ENCODE results near the gene REPS1.
"Not testable (repeated sequence)": the region's sequence is repeated elsewhere in the genome, so short reads cannot be mapped to it uniquely, and the experiment has no call there.

REPS1 gene

DNA sequence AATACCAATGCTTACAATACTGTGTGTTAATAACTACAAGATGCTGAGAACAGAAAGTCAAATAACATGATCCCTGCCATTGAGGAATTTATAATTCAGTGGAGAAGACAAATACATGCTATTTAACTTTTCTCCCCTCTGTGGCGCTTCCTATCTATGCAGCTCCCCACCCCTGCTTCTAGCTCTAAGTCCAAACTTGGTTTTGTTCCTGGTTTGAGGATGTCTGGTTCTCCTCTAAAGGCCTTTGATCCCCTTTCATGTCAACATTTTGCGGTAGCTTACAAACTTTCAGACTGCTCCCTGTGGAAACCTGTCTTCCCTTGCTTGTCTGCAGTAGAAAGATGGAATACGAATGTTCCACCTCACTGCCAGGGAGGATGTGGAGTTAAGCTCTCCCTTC lies 18.4 kb upstream of the REPS1 start:
- DNase-seq, result no peak

DNA sequence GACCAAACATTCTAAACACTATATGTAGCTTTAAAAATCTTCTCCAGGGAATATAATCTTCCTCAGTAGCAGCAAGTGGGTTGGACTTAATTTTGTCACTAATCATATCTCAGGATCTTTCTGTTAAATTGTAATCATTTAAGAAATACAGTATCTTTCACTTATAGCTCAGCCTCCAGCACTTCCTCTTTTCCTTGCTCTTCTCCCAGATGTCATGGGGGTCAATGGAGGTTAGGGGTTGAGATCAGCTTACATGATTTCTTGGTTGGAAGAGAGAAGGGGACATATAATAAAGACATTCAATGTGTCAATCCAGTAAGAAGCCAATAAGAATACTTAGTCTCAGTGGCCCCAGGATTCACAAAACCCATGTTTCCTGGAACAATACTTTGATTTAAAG lies 15.7 kb upstream of the REPS1 start:
- DNase-seq, result no peak

DNA sequence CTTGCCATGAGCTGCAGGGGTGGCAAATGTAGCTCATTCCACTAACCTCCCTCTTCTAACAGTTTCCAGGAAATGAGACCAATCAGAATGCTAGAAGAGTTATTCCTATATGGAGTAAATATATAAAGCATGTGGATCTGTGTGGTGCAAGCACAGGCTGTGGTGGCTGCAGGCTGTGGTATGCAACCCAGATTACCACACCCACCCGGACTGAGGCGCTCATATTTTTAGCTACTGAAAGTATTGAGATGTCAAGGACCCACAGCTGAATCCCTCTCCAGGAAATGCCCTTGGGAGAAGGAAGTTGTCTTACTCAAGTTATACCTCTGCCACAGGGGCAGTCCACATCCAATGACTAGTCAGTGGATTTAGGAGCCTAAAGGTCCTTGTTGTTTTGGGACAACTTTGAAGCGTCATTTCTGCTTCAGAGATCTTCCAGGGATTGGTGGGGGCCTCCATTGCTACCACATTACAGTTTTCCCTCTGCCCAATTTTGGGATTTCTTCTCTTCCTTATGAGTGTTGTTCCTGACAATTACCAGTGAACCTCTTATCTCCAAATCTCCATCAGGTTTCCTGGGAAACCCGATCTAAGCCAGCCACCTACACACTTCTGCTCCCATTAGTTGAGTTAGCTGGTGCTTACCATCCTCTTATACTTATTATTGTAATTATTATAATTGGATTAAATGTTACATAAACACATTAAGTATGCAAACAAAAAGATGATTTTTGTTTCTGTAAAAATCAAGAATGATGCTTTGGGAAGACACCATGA lies 12.1 kb upstream of the REPS1 start:
- DNase-seq, result peak; percentile 58

DNA sequence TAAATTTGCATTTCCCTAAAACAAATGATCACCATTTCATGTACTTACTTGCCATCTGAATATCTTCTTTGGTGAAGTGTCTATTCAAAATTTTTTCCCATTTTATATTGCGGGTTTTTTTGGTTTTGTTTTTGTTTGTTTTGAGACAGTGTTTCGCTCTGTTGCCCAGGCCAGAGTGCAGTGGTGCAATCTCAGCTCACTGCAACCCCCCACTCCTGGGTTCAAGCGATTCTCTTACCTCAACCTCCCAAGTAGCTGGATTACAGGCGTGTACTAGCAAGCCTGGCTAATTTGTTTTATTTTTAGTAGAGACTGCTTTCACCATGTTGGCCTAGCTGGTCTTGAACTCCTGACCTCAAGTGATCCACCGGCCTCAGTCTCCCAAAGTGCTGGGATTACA lies 9.1 kb upstream of the REPS1 start:
- DNase-seq, result no peak

DNA sequence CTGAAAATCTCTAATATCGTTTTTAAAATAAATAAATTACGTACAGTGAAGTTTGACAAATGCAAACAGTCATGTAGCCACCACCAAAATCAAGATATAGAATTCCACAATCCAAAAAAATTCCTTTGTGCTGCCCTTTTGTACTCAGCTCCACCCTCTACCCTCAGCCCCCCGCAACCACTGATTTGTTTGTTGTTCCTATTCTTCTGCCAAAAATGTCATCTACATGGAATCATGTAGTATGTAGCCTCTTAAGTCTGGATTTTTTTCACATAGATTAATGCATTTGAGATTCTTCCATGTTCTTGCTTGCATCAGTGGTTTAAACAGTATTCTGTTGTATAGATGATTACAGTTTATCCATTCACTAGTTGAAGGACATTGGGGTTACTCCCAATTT lies 8.5 kb upstream of the REPS1 start:
- DNase-seq, result no peak

DNA sequence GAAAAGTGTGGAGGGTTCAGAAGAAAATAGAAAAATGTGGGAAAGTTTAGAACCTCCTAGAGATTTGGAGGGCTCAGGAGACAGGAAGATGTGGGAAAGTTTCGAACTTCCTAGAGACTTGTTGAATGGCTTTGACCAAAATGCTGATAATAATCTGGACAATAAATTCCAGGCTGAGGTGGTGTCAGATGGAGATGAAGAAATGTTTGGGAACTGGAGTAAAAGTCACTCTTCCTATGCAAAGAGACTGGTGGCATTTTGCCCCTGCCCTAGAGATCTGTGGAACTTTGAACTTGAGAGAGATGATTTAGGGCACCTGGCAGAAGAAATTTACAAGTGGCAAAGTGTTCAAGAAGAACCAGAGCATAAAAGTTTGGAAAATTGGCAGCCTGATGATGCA lies 5.4 kb upstream of the REPS1 start:
- DNase-seq, result not testable (repeated sequence)

DNA sequence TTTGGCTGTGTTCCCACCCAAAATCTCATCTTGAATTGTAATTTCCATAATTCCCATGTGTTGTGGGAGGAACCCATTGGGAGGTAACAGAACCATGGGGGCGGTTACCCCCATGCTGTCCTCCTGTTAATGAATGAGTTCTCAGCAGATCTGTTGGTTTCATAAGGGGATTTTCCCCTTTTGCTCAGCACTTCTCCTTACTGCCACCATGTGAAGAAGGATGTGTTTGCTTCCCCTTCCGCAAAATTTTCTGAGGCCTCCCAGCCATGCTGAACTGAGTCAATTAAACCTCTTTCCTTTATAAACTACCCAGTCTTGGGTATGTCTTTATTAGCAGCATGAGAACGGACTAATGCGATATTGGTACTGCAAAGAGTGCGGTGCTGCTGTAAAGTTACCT lies 4.9 kb upstream of the REPS1 start:
- DNase-seq, result not testable (repeated sequence)

DNA sequence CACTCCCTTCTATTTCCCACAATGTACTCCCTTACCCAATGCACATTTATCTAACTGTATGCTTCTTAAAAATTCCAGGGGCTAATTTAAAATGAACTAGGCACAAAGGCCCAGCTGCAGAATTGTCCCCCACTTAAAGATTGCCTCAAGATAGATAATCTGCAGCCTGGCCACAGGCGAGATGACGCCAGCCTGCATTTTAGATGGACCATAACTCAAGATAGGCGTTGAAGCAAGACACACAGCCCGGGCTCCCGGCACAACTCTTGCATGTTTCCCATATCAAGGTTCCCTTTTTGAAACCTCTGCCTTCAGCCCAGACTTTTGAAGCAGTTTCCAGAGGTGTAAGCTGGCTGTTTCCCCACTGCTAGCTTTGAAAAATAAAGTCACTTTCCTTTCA lies 3.2 kb upstream of the REPS1 start:
- DNase-seq, result no peak

DNA sequence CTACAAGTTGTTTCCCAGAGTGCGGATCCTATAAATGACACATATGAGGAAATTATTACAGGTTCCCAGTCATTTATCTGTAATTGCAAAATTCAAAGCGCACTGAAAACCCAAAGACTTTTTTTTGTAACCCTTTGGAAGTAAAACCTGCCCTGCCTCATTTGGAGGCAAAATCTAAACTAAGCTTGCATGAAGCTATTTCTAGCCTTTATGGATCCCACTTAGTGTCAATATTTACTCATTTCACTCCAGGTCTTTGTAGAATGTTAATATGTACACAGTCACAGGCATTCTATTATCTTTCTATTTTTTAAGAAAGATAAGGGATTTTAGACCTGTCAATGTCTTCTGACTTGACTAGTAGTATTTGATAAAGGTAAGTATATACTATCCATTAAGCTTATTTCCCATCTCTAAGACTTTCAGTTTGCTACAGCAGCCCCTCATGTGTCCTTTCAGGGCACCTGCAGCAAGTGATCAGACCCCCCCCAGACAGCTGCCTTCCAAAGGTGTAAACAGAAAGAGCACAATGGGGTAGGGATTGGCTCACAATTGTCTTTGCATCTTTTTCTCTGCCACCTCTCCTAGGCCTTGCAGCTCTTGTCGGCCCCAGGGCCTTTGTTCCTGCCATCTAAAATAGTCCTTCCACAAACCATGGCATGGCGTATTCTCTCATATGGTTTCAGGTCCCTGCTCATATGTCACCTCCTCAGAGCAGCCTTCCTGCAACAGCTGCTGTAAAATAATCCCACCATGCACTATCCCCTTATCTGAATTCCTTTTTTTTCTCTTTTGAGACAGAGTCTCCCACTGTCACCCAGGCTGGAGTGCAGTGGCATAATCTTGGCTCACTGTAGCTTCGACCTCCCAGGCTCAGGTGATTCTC lies 1.3 kb upstream of the REPS1 start:
- no peak for DNase-seq

DNA sequence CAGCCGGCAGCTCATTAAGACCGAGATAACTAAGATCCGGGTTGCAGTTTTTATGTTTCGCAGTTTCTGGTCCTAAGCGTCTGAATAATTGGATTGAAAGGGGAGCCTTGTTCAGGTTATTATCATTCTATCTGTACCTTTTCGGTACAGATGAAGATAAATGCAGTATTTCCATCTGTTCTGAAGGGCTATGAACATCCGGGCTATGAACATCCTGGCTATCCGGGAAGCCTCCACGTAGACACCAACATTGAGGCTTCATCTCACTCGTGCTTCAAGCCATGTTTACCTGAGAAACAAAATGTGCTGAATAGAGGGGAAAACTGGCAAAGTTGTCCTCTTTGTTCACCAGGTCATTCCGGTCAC lies 399 bp upstream of the REPS1 start:
- no peak for DNase-seq

DNA sequence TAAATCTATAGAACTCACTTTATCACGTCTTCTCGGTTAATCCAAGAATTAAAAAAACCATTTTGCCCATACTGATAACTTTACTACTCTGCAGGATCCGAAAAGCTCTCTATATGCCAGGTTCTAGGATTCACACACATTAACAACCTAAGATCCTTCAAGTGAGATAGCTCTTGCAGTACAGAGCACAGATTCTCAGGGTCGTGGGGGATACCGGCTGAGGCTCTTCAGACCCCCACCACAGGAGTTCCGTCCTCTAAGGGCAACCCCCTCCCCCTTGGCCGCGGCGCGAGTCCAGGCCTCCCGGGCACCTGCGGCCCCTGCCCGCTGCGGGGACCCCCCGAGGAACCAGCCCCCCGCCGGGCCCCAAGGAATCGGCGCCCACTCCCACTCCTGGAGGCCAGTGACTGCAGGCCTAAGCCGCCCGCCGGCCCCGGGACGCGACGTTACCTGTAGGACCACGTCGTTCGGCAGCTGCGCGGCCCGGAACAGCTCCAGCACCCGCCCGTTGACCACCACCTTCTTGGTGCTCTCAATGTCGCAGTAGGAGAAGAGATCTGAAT lies 892 bp downstream of the REPS1 start:
- no peak for DNase-seq

DNA sequence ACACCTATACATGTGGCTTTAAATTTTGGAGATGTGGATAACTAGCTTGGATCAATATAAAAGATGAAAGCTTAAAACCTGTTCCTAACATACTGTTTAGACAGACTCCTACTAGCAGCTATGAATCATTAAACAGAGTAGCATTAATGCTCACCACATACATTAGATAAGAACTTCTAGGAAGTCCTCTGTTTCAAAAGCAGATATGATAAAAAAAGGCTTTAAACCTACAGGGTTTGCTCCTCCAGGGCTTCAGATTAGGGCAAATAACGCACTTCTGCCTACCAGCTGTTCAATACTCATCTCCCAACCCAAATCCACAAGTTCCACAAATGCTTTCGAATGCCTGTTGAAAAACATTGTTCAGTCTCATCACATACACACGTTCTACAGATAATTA lies 1.5 kb downstream of the REPS1 start:
- no peak for DNase-seq

DNA sequence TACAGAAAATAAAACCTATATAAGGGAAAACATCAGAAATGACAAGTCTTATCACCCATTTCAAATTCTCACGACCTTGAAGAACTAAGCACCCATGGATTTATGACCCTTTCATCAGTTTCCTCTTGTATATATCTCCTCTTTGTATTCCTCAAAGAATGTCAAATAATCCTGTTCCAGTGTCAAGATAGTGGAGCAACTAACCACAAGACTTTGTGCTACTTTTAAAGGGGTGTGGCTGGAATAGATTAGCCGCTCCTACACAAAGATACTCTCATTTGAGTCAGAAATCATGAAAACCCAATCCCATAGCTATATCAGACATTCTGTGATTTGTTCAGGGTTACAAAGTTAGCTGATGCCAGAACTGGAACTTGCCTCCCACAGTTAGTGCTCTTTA lies 6.6 kb downstream of the REPS1 start:
- DNase-seq, result no peak

DNA sequence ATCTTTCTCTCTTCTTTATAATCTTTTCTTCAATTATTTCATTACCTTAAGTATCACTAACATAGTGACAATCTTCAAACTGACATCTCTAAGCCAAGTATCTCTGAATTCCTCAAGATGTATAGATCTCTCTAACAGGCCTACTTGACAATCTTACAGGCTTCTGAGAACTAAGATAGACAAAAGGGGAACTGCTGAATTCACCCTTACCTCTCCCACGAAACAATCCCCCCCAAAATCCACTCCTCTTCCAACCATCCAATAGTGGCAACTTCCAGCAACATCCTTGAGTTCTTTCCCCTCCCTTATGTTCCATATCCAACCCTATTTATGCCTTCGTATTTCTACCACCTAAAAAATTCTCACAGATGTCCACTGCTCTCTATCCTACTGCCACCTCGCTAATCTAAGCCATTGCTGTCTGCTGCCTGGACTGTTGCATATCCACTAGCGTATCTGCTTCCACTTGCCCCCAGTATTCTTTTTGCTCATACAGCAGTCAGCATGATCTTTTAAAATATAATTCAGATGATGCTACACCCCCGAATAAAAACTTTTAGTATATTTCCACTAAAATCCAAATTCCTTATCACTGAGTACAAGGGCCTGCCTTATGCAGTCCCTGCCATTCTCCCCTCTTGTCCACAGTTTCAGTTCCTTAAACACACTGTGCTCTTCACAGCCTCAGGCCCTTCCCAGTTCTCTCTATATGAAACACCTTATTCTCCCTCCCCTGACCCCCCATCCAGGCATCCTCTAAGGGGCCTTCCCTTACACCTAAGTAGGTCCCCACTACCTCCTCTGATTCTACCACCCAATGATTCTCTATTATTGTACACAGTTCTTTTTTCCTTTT lies 8.0 kb downstream of the REPS1 start:
- no peak for DNase-seq

DNA sequence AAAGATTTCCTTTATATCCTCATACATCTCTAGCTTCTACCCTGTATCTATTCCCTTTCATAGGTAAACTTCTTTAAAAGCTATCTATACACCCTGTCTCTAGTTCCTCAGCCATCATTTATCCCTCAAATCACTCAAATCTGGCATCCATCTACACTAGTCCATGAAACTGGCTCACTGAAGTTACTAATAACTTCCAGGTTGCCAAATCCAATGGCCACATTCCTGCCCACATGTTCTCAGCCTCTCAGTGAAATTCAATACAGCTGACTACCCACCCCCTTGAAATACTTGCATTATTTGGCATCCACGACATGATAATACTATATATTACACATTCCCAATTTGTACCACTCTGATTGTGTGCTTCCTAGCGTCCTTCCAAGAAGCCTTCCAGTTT lies 8.7 kb downstream of the REPS1 start:
- DNase-seq, result peak; percentile 55

DNA sequence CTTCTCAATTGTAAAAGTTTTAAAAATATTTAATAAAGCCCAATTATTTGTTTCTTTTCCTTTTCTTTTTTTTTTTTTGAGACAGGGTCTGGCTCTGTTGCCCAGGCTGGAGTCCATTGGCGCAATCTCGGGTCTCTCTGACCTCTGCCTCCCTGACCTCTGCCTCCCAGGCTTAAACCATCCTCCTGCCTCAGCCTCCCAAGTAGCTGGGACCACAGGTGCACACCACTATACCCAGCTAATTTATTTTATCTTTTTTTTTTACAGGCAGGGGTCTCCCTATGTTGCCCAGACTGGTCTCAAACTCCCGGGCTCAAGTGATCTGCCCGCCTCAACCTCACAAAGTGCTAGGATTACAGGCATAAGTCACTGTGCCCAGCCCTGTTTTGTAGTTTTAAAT lies 9.8 kb downstream of the REPS1 start:
- no peak for DNase-seq

DNA sequence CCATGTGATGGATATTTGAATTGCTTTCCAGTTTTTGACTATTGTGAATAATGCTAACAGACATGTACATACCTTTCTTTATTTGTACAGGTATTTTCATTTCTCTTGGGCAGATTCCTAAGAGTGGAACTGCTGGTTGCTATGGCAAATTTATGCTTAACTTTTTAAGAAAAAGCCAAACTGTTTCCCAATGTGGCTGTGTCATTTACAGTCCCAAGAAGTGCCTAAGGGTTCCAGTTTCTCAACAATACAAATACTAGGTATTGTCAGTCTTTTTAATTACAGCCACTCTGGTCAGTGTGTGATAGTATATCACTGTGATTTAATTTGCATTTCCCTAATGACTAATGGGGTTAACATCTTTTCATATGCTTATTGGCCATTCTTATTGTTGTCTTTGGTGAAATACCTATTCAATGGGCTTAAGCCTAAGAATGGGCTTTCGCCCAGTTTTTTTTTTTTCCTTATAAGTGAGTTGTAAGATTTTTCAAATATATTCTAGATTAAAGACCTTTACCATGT lies 10.3 kb downstream of the REPS1 start:
- DNase-seq, result no peak

DNA sequence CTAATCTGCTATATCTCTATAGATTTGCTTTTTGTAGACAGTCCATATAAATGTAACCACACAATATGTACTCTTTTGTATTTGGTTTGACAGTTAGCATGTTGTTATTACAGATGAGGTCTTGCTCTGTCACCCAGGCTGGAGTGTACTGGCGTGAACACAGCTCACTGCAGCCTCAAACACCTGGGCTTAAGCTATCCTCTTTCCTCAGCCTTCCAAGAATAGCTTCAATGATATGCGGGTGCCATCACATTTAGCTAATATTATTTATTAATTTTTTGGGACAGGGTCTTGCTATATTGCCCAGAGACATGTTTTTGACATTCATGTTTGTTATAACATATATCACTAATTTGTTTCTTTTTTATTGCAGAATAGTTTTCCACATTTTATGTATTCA lies 10.8 kb downstream of the REPS1 start:
- no peak for DNase-seq

DNA sequence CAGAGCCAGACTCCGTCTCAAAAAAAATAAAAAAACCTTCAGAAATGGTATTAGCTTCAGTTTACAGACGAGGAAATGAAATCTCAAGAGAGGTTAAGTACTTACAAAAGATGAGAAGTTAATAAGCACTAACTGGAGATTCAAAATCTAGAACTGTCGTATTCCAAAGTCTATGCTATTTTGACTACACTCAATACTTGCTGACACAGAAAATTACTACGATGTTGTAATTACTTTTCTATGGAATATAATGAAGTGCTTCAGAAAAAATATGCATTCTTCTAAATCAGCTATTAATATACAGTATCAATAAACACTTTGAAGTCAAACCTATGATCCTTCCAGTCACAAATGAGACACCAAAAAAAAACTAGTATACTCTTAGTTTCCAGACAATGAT lies 12.2 kb downstream of the REPS1 start:
- no peak for DNase-seq

DNA sequence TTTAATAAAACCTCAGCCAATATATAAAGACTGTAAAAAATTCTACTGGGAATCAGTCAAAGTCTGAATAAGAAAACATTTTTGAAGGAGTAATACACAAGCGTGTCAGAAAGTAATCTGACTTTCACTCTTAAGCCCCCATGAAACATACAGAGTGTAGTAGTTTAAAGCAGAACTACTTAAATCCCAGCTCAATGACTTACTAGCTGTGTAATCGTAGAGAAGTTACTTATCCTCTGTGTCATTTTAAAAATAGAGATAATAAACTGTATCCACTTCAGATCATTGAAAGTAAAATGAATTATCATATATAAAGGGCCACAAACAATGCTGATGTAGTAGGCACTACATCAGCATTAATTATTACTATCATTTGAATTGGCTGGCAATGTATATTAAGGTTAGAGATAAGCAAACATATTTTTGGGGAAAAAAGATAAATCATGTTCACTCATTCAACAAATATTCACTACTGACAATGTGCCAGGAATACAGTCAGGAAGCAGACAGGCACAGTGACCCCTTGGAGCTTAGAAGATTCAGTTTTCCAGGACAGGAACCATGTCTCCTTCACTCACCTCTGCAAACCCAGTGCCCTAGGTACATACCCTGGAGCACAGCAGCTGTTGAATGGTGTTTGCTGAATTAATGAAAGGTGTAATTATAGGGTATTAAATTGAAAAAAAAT lies 14.4 kb downstream of the REPS1 start:
- peak; percentile 74 for DNase-seq

DNA sequence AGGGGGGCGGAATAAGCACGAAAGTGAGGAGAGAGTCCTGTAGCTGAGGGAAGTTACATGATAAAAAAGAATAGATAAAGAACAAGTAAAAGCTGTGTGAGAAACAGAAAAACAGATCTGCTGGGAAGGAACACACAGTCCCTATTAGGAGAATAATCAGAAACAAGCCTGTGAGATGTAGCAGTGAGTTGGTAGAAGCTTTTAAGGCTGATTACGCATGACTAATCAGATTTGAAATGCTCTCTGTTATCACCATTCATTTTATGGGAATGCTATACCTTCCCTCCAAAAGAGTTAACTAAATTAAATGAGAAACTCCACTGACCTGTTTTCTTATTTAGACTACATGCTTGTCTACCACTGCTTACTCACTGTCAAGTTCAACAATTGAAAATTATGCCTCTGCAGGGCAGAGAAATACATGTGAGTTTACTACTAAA lies 15.8 kb downstream of the REPS1 start:
- DNase-seq, result peak; percentile 43

DNA sequence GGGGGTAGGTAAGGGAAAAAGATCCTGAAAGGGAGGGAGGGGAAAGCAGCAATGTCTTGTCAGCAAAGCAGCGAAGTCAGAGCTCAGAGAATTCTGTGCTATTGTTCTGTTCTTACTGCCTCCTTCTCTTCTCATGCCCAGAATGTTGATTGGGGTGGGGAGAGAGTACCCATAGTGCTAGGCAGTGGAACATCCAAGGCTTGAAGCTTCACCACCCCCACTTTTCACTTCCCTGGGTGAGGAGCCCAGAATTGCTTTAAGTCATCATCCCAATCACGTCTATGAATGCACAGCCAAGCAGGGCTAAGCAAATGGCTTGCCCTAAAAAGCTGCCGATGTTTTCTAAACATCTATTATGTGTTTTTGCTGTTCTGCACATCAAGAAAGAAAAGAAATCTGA lies 16.5 kb downstream of the REPS1 start:
- peak; percentile 28 for DNase-seq

Data from fibroblast of skin of abdomen (primary cell).